Peyer's patch (tissue), 4 donors: ENCODE results near the gene CROCC.

Experiments used
- POLR2A ChIP-seq, 2 donors: fragments of 450-650 bp; IDR thresholded peaks; one replicate each; pipeline ENCODE4 v1.5.1; 2017; ENCODE audit warnings: antibody characterized with exemption in 2 of 2, mild to moderate bottlenecking in 2 of 2, moderate library complexity in 2 of 2
- TF ChIP-seq, protein P1 (sequence below), 6 experiments: fragments of 450-650 bp in 4 of 6; fragments of 200-600 bp in 2 of 6; sonication (generic) in 1 of 6; IDR thresholded peaks; one replicate each; pipeline ENCODE4 v1.5.1; 2017 to 2019; ENCODE audit warnings: antibody characterized with exemption in 6 of 6, mild to moderate bottlenecking in 3 of 6, moderate library complexity in 1 of 6

DNA sequence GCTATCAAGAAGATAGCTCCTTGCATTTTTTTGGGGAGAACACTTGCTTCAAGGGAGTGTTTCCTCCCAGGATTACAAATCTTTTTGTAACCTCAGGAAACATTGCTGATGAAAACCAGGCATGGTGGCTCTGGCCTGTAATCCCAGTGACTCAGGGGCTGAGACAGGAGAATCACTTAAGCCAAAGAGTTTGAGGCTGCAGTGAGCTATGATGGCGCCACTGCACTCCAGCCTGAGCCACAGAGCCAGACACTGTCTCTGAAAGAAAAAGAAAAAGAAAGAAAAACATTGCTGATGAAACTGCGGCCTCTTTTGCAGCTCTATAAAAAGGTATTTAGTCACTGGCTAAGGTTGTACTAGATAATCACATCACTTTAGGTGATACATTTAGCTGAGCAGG is 18.7 kb upstream of the CROCC start:
- TF ChIP-seq, protein P1, sequence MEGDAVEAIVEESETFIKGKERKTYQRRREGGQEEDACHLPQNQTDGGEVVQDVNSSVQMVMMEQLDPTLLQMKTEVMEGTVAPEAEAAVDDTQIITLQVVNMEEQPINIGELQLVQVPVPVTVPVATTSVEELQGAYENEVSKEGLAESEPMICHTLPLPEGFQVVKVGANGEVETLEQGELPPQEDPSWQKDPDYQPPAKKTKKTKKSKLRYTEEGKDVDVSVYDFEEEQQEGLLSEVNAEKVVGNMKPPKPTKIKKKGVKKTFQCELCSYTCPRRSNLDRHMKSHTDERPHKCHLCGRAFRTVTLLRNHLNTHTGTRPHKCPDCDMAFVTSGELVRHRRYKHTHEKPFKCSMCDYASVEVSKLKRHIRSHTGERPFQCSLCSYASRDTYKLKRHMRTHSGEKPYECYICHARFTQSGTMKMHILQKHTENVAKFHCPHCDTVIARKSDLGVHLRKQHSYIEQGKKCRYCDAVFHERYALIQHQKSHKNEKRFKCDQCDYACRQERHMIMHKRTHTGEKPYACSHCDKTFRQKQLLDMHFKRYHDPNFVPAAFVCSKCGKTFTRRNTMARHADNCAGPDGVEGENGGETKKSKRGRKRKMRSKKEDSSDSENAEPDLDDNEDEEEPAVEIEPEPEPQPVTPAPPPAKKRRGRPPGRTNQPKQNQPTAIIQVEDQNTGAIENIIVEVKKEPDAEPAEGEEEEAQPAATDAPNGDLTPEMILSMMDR (IDR thresholded peaks at IDR 0.05): no peak
- TF ChIP-seq POLR2A (IDR thresholded peaks at IDR 0.05): no peak
